ENCODE data around the gene FHDC1.

DNA sequence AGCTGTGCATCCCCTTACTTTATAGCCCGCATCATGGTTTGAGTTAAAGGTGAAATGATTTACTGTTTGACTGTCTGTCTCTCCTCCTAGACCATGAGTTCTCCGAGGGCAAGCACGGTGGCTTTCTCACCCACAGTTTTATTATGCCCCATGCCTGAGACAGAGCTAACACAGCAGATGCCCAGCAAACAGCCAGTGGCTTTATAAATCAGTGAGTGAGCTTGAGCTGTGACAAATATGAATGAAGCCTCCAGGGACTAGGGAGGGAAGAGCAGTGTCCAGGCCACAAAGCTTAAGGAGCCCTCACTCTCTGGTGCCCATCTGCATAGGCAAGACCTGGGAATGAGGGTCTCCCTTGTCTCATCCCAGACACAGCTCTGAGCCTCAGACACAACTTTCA is 57.9 kb downstream of the FHDC1 start:
- TF ChIP-seq POLR2A (IDR thresholded peaks at IDR 0.05) (no peak), CTCF (IDR thresholded peaks at IDR 0.05) (no peak)
